Gastroesophageal sphincter (tissue), 4 donors: ENCODE measurements around the gene GADD45A. TPM values are rescaled to one million over a fixed set of nuclear protein-coding genes. Genes with fewer than 3 reads are reported as not detected.

ENCODE experiments used
- ATAC-seq: fragments of 150-250 bp; one replicate; pipeline ENCODE4 v1.9.1; 2016; ENCODE audit warnings: mild to moderate bottlenecking, moderate library complexity
- H3K27ac ChIP-seq, 4 donors: fragments of 200-600 bp; sonication (generic) in 3 of 4; 1 replicate in 3 of 4; 2 replicates in 1 of 4; pipeline ENCODE4 v1.5.1; 2016 to 2019
- H3K27me3 ChIP-seq: fragments of 200-600 bp; sonication (generic); one replicate; pipeline ENCODE4 v1.5.1; 2019
- H3K36me3 ChIP-seq, 2 donors: fragments of 200-600 bp; sonication (generic); one replicate each; pipeline ENCODE4 v1.5.1; 2019; ENCODE audit warnings: control low read depth in 1 of 2
- H3K4me1 ChIP-seq, 3 donors: fragments of 200-600 bp; sonication (generic); 1 replicate in 2 of 3; 2 replicates in 1 of 3; pipeline ENCODE4 v1.5.1; 2016 to 2019; ENCODE audit warnings: control low read depth in 2 of 3
- H3K4me3 ChIP-seq, 2 donors: fragments of 200-600 bp; sonication (generic); one replicate each; pipeline ENCODE4 v1.5.1; 2019; ENCODE audit warnings: mild to moderate bottlenecking in 1 of 2, moderate library complexity in 1 of 2
- H3K9me3 ChIP-seq, 3 donors: fragments of 200-600 bp; sonication (generic); one replicate each; pipeline ENCODE4 v1.5.1; 2017 to 2019; ENCODE audit warnings: control low read depth in 2 of 3
- EP300 ChIP-seq: sonication (generic); formaldehyde crosslinking; IDR thresholded peaks from one replicate; pipeline ENCODE4 v1.6.1; 2017; ENCODE audit warnings: antibody characterized with exemption, mild to moderate bottlenecking
- POLR2A ChIP-seq, 2 donors: fragments of 450-650 bp; IDR thresholded peaks; one replicate each; pipeline ENCODE4 v1.6.1; 2017; ENCODE audit warnings: antibody characterized with exemption in 2 of 2, mild to moderate bottlenecking in 2 of 2, moderate library complexity in 1 of 2
- POLR2AphosphoS5 ChIP-seq: sonication (generic); formaldehyde crosslinking; IDR thresholded peaks from one replicate; pipeline ENCODE4 v1.6.1; 2017; ENCODE audit warnings: antibody characterized with exemption
- WGBS, 2 donors: methylation state at CpG; one replicate each; pipeline ENCODE4 v1.1.5; 2018; ENCODE audit warnings: low coverage in 1 of 2; 5-methylcytosine and 5-hydroxymethylcytosine counted together
- total RNA-seq, 4 donors: library from RNA; depleted of rRNA; stranded (reverse); fragments of >200 nt; gene quantifications; one replicate each; pipeline ENCODE4 v1.1.0, GENCODE V29; 2016
- TF ChIP-seq, protein P1 (sequence below), 4 experiments: fragments of 200-600 bp in 2 of 4; fragments of 450-650 bp in 2 of 4; sonication (generic) in 1 of 4; IDR thresholded peaks; one replicate each; pipeline ENCODE4 v1.5.1; 2017 to 2019; ENCODE audit warnings: antibody characterized with exemption in 4 of 4, mild to moderate bottlenecking in 2 of 4, moderate library complexity in 2 of 4

GADD45A gene
- total RNA-seq, 4 donors from 2014 or later, result 58.7 to 69.9 (median 65.6) TPM

DNA sequence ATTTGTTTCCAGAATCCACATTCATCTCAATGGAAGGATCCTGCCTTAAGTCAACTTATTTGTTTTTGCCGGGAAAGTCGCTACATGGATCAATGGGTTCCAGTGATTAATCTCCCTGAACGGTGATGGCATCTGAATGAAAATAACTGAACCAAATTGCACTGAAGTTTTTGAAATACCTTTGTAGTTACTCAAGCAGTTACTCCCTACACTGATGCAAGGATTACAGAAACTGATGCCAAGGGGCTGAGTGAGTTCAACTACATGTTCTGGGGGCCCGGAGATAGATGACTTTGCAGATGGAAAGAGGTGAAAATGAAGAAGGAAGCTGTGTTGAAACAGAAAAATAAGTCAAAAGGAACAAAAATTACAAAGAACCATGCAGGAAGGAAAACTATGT is 2.6 kb downstream of the GADD45A start:
- H3K27me3 ChIP-seq, result no peaks in the 10 kb centered on the region
- peak overlapping the region in 1 of 2 donors; percentile 69 for H3K4me3 ChIP-seq
- H3K4me1 ChIP-seq, result peaks cover 5 to 31% (median 6%) of the 10 kb centered on the region in 3 donors
- no peak for ATAC-seq
- WGBS, 2 donors, result 50 to 51% methylated on average over 4 of the region's 4 CpGs
- H3K36me3 ChIP-seq, result peaks cover 0 to 20% of the 10 kb centered on the region in 2 donors
- peak overlapping the region in 1 of 4 donors; percentile 96 for H3K27ac ChIP-seq
- TF ChIP-seq POLR2AphosphoS5 (peak; percentile 28), EP300 (no peak)
- no peaks in the 10 kb centered on the region for H3K9me3 ChIP-seq

DNA sequence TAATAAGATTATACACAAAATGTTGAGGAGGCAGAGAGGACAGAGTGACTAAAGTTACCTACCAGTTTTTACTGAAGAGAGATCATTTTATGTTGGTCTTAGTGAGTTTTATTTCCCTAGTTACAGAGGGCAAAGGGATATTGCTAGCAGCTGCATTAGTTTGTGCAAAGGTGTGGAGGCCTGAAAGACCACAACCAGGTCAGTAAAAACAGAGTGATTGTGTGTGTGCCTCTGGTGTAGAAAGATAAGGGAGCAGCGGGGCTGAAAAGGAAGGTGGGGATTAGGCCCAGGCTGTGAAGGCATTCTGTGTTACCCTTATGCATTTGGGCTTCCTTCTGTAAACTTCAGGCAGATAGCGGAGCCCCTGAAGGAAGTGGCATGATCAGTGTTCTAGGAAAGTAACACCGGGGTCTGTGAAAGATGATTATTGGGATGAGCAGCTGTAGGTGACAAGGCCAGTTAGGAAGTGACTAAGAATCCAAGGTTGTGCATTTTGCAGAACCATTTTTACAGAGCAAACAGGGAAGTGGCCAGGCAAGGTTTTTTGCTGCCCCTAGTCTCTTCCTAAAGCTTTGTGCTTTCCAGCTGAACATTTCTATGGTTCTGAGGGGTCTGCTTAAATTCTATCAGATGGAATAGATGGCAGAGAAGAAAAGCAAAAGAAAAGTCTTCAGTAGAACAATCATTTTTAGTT is 3.7 kb downstream of the GADD45A start:
- no peak for ATAC-seq
- Histone ChIP-seq H3K9me3 (no peaks in the 10 kb centered on the region), H3K27me3 (no peaks in the 10 kb centered on the region), H3K27ac (no peak overlapping the region), H3K4me3 (no peak overlapping the region), H3K4me1 (peaks cover 5 to 28% (median 6%) of the 10 kb centered on the region in 3 donors), H3K36me3 (peaks cover 0 to 20% of the 10 kb centered on the region in 2 donors)
- no peak for TF ChIP-seq EP300
- no peak for TF ChIP-seq POLR2A (IDR thresholded peaks at IDR 0.05)
- TF ChIP-seq, protein P1, sequence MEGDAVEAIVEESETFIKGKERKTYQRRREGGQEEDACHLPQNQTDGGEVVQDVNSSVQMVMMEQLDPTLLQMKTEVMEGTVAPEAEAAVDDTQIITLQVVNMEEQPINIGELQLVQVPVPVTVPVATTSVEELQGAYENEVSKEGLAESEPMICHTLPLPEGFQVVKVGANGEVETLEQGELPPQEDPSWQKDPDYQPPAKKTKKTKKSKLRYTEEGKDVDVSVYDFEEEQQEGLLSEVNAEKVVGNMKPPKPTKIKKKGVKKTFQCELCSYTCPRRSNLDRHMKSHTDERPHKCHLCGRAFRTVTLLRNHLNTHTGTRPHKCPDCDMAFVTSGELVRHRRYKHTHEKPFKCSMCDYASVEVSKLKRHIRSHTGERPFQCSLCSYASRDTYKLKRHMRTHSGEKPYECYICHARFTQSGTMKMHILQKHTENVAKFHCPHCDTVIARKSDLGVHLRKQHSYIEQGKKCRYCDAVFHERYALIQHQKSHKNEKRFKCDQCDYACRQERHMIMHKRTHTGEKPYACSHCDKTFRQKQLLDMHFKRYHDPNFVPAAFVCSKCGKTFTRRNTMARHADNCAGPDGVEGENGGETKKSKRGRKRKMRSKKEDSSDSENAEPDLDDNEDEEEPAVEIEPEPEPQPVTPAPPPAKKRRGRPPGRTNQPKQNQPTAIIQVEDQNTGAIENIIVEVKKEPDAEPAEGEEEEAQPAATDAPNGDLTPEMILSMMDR (IDR thresholded peaks at IDR 0.05), result no peak
- TF ChIP-seq POLR2AphosphoS5, result no peak
- WGBS, 2 donors, result 69 to 79% methylated on average over 2 to 3 of the region's 3 CpGs

DNA sequence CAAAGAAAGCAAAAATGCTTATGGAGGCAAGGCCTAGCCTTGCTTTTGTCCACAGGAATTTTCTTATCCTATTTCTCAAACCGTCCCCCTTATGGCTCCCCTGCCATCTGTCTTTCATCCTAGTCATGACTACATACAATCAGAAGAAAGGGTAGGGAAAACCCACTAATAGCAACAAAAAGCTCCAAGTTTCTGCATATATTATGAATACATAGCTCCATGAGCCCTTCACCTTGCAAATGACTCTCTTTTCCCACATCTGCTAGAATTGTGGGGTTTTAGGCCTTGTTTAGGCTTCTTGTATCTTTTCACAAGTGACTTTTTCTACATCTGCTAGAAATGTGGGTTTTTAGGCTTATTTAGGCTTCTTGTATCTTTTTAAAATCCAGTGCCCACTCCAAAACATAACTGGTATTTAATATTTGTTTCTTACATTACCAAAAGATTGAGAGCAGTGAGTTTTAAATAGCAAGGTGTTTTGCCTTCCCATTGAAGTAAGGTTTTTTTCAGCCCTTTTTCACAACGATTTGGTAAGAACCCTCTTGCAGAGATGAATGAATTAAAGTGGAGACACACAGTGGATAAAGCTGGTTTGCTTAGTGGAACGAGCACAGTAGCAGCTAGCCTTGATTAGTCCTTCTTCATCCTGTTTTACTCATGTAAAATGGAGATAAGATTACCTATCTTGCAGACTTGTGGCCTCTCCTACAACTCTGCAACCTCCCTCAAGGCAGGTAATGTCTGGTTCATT is 4.4 kb downstream of the GADD45A start:
- Histone ChIP-seq H3K27ac (no peak overlapping the region), H3K9me3 (no peaks in the 10 kb centered on the region), H3K36me3 (peaks cover 0 to 20% of the 10 kb centered on the region in 2 donors), H3K27me3 (no peaks in the 10 kb centered on the region), H3K4me1 (peaks cover 5 to 20% (median 6%) of the 10 kb centered on the region in 3 donors), H3K4me3 (no peak overlapping the region)
- no peak for ATAC-seq
- TF ChIP-seq POLR2A (IDR thresholded peaks at IDR 0.05) (no peak), EP300 (no peak), POLR2AphosphoS5 (no peak)
- TF ChIP-seq, protein P1 (IDR thresholded peaks at IDR 0.05), result no peak
- 71 to 83% methylated on average over 2 to 3 of the region's 3 CpGs for WGBS, 2 donors

DNA sequence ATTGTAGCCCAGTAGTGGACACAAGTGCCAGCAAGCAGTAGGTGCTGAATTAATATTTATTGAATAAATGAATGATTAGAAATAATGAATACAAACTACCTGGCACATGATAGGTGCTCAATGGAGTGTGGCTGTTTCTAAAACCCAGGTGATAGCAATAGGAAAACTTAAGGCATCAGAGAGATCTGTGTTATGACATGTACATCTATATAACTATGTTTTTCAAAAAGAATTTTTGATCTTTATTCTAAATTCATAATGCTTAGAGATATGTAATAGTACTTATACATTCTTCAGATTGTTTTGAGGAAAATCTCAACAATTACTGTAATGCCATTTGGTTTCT is 5.0 kb downstream of the GADD45A start:
- no peak for ATAC-seq
- Histone ChIP-seq H3K4me3 (no peak overlapping the region), H3K27me3 (no peaks in the 10 kb centered on the region), H3K27ac (no peak overlapping the region), H3K9me3 (no peaks in the 10 kb centered on the region), H3K4me1 (peaks cover 5 to 17% (median 6%) of the 10 kb centered on the region in 3 donors), H3K36me3 (peaks cover 0 to 20% of the 10 kb centered on the region in 2 donors)
- TF ChIP-seq POLR2AphosphoS5 (no peak), EP300 (no peak), POLR2A (IDR thresholded peaks at IDR 0.05) (no peak)
- TF ChIP-seq, protein P1 (IDR thresholded peaks at IDR 0.05), result no peak

DNA sequence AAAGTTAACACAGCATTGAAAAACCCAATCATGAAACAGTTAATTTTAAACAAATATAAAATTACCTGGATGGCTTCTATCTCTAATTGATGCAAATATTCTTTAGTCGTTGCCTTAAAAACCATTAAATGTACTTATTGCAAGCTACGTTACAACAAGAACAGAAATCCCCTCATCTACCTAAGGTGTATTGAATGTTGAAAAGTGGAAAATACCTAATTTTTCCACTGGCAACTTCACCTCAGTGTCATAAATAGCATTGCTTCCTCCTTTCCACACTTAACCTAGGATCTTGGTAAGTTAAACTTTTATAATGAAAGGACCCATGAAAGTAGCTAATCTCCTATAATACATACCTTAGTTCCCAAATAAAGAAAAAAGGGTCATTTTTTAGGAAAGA is 5.4 kb downstream of the GADD45A start:
- no peaks in the 10 kb centered on the region for H3K27me3 ChIP-seq
- H3K4me1 ChIP-seq, result peaks cover 5 to 17% (median 6%) of the 10 kb centered on the region in 3 donors
- H3K27ac ChIP-seq, result no peak overlapping the region
- 90 to 100% methylated on average over 2 of the region's 2 CpGs for WGBS, 2 donors
- ATAC-seq, result no peak
- no peak overlapping the region for H3K4me3 ChIP-seq
- H3K9me3 ChIP-seq, result no peaks in the 10 kb centered on the region
- TF ChIP-seq POLR2AphosphoS5 (no peak), POLR2A (IDR thresholded peaks at IDR 0.05) (no peak), EP300 (no peak)
- TF ChIP-seq, protein P1 (IDR thresholded peaks at IDR 0.05), result no peak
- H3K36me3 ChIP-seq, result peaks cover 0 to 20% of the 10 kb centered on the region in 2 donors
